ENCODE data around the gene TLX2. TPM values are rescaled to one million over a fixed set of nuclear protein-coding genes. Genes with fewer than 3 reads are reported as not detected.
A peak's percentile ranks its signal among the peaks of the same experiment; 100 is the strongest.
"Not testable (repeated sequence)": the region's sequence is repeated elsewhere in the genome, so short reads cannot be mapped to it uniquely, and the experiment has no call there.

The TLX2 gene
- total and polyA plus RNA-seq, 8 donors: 0.28 to 0.73 TPM; not detected in 6

DNA sequence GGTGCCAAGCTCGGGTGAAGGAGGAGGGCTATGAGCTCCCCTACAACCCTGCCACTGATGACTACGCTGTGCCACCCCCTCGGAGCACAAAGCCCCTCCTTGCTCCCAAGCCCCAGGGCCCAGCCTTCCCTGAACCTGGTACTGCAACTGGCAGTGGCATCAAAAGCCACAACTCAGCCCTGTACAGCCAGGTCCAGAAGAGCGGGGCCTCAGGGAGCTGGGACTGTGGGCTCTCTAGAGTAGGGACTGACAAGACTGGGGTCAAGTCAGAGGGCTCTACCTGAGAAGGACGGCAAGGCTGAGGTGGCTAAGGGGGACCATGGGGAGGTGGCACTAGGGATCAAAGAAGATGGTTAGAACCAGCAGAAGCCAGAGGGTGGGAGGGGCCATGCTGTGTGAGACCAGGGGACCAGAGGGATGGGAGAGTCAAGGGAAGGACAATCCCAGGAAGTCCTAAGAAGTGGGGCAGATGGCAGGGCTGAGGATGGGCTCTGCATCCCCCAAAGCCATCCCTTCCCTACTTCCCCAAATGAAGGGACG is 42.7 kb downstream of the TLX2 start:
- H3K27me3 ChIP-seq: no peaks in the 10 kb centered on the region
- TF ChIP-seq POLR2A (IDR thresholded peaks at IDR 0.05) (no peak), EP300 (IDR thresholded peaks at IDR 0.05) (no peak), POLR2AphosphoS5 (IDR thresholded peaks at IDR 0.05) (no peak)
- TF ChIP-seq, protein P1, sequence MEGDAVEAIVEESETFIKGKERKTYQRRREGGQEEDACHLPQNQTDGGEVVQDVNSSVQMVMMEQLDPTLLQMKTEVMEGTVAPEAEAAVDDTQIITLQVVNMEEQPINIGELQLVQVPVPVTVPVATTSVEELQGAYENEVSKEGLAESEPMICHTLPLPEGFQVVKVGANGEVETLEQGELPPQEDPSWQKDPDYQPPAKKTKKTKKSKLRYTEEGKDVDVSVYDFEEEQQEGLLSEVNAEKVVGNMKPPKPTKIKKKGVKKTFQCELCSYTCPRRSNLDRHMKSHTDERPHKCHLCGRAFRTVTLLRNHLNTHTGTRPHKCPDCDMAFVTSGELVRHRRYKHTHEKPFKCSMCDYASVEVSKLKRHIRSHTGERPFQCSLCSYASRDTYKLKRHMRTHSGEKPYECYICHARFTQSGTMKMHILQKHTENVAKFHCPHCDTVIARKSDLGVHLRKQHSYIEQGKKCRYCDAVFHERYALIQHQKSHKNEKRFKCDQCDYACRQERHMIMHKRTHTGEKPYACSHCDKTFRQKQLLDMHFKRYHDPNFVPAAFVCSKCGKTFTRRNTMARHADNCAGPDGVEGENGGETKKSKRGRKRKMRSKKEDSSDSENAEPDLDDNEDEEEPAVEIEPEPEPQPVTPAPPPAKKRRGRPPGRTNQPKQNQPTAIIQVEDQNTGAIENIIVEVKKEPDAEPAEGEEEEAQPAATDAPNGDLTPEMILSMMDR (IDR thresholded peaks at IDR 0.05): no peak
- no peak for DNase-seq
- H3K9me3 ChIP-seq: no peaks in the 10 kb centered on the region
- WGBS, 5 donors: 86 to 95% (median 93%) methylated on average over 4 to 6 of the region's 6 CpGs
- intact Hi-C loops (cut with DNase I; ENCODE audit: low total_unique reads): no loop called here
- peaks cover 0 to 65% (median 41%) of the 10 kb centered on the region in 4 donors for H3K4me1 ChIP-seq
- peaks cover 8 to 14% (median 10%) of the 10 kb centered on the region in 4 donors for H3K36me3 ChIP-seq
- H3K27ac ChIP-seq: peak overlapping the region in 1 of 5 donors; percentile 91
- H3K4me3 ChIP-seq: no peak overlapping the region

DNA sequence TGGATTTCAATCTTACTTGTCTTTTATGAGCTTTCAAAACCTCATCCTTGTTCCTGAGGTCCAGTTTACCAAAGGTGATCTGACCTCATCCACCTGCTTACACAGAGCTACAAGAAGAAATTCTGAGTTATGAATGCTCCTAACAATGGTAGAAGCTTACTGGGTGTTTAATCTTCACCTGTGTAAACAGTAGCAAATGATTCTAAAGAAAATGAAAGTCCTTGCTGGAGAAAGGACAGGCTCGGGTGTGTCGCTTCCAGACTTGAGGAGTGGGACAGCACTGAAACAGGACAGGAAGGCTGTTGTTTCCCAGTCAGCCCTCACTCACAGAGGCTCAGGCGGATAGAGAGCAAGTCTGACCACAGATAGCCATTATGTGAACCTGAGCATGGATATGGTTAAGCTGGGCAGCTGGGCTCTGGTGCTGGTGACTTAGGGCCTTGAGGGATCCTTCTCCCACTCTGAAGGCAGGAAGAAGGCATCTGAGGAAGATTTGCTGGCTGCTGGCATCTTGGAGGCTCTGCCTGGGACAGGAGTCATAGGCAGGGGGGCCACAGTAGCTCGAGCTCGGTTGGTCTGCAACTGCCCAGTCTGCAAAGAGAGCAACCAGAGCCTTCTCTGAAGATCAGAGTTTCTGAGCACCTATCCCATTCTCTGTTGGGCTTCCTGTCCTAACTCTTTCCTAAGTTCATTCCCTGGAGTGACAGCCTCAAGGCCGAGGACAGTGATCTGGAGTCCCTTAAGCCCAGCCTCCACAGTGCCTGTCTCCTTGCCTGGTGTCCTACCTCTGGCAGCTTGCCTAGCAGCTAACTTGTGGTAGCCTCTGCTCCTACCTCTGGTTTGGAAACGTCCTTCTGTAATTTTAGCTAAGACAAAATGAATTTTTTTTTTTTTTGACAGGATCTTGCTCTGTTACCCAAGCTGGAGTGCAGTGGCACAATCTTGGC is 44.3 kb downstream of the TLX2 start:
- Histone ChIP-seq H3K4me1 (peaks cover 0 to 50% (median 33%) of the 10 kb centered on the region in 4 donors), H3K27me3 (no peaks in the 10 kb centered on the region), H3K9me3 (no peaks in the 10 kb centered on the region), H3K36me3 (peaks cover 8 to 14% (median 10%) of the 10 kb centered on the region in 4 donors), H3K27ac (peak overlapping the region; percentile 12 to 59 (median 37)), H3K4me3 (no peak overlapping the region)
- intact Hi-C loops (cut with DNase I; ENCODE audit: low total_unique reads): no loop called here
- WGBS, 5 donors: 37 to 59% (median 38%) methylated on average over 7 of the region's 7 CpGs
- DNase-seq: peak in 1 of 2 donors; percentile 46
- TF ChIP-seq POLR2A (IDR thresholded peaks at IDR 0.05): no peak
- TF ChIP-seq POLR2AphosphoS5 (IDR thresholded peaks at IDR 0.05): no peak
- no peak for TF ChIP-seq EP300 (IDR thresholded peaks at IDR 0.05)
- TF ChIP-seq, protein P1 (IDR thresholded peaks at IDR 0.05): no peak

DNA sequence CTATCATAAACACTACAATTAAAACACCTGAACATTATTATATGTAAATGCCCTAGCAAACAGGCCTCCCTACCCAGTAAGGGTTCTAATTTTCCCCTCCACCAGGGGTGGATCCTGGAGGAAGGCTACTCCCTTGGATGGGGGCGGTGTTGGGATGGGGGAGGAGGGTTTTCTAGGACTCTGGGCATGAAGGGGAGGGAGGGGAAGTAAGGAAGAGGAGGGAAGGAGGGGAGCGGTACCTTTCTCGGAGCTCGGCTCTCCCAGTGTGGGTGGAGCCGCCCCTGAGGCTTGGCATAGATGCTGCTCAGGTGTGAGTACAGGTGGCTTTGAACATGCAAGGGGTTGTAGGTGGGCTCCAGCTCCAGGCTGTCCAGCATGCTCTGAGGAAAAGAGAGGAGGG is 45.7 kb downstream of the TLX2 start:
- Histone ChIP-seq H3K4me3 (no peak overlapping the region), H3K27ac (no peak overlapping the region), H3K36me3 (peaks cover 8 to 14% (median 10%) of the 10 kb centered on the region in 4 donors), H3K9me3 (no peaks in the 10 kb centered on the region), H3K4me1 (peaks cover 0 to 44% (median 23%) of the 10 kb centered on the region in 4 donors), H3K27me3 (no peaks in the 10 kb centered on the region)
- 19 to 54% (median 31%) methylated on average over 5 of the region's 5 CpGs for WGBS, 5 donors
- no peak for TF ChIP-seq POLR2AphosphoS5 (IDR thresholded peaks at IDR 0.05)
- no peak for TF ChIP-seq POLR2A (IDR thresholded peaks at IDR 0.05)
- no peak for TF ChIP-seq EP300 (IDR thresholded peaks at IDR 0.05)
- TF ChIP-seq, protein P1 (IDR thresholded peaks at IDR 0.05): no peak
- intact Hi-C loops (cut with DNase I; ENCODE audit: low total_unique reads): no loop called here
- no peak for DNase-seq

DNA sequence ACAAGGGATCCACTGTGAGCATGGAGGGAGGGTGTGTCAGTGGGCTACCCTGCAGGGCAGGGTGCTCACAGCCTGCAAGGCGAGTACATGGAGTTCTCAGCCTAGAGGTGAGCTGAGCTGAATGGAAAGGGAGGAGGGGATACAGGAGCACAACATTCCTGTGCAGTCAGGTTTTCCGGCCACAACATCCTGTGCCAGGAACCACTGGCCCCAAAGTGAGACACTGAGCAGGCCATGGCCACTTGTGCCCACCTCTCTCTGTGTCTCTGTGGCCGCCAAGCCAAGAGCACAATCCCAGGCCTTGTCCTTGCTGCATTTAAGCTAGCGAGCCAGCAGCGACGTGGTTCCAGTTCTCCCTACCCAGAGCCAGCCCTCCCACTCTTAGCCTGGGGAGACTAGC is 46.3 kb downstream of the TLX2 start:
- 45 to 61% (median 56%) methylated on average over 6 of the region's 6 CpGs for whole genome bisulfite sequencing, 5 donors
- peaks cover 8 to 14% (median 10%) of the 10 kb centered on the region in 4 donors for H3K36me3 ChIP-seq
- no peak overlapping the region for H3K4me3 ChIP-seq
- H3K9me3 ChIP-seq: no peaks in the 10 kb centered on the region
- no peak overlapping the region for H3K27ac ChIP-seq
- intact Hi-C loops (cut with DNase I; ENCODE audit: low total_unique reads): no loop called here
- TF ChIP-seq POLR2AphosphoS5 (IDR thresholded peaks at IDR 0.05) (no peak), POLR2A (IDR thresholded peaks at IDR 0.05) (no peak), EP300 (IDR thresholded peaks at IDR 0.05) (no peak)
- TF ChIP-seq, protein P1 (IDR thresholded peaks at IDR 0.05): no peak
- no peak for DNase-seq
- H3K27me3 ChIP-seq: no peaks in the 10 kb centered on the region
- H3K4me1 ChIP-seq: peaks cover 0 to 37% (median 16%) of the 10 kb centered on the region in 4 donors

DNA sequence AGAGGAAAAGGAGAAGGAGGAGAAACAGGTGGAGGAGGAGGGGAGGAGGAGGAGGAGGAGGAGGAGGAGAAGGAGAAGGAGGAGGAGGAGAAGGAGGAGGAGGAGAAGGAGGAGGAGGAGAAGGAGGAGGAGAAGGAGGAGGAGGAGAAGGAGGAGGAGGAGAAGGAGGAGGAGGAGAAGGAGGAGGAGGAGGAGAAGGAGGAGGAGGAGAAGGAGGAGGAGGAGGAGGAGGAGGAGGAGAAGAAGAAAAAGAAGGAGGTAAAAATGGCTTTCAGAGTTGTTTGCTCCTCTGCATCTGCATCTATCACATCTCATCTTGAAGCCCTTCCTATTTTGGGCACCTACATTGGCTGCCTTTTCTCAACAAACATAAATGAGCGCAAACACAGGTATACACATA is 46.8 kb downstream of the TLX2 start:
- WGBS, 5 donors: 91 to 100% (median 95%) methylated on average over 1 of the region's 1 CpG
- intact Hi-C loops (cut with DNase I; ENCODE audit: low total_unique reads); H3K4me3 ChIP-seq: not testable (repeated sequence)

More for the DNA sequence above, 46.8 kb downstream of the TLX2 start:
- not testable (repeated sequence) for H3K27ac ChIP-seq, H3K9me3 ChIP-seq, H3K27me3 ChIP-seq, DNase-seq
- Histone ChIP-seq H3K4me1 (peaks cover 0 to 33% (median 13%) of the 10 kb centered on the region in 4 donors), H3K36me3 (peaks cover 8 to 12% (median 10%) of the 10 kb centered on the region in 4 donors)
